Measurements from ENCODE around the gene OR10A6. TPM values are rescaled to one million over a fixed set of nuclear protein-coding genes. Genes with fewer than 3 reads are reported as not detected.

Gene OR10A6
- total and polyA plus RNA-seq, 2 of the 4 experiments (the other 2 are of a cell fraction) = 0.19 TPM; not detected in 1

GRCh38 chr11:7969756-7970646 is 38.9 kb upstream of the OR10A6 start:
- no TSS peak for BruUV-seq (replicated peaks)
- Histone ChIP-seq H3K79me1 (ENCODE audit: low read depth in 1 of 2, low read length in 2 of 2) (peaks cover 0 to 8% of the 10 kb centered on the region in 2 experiments; a peak in 2 of 4 replicates), H3K4ac (ENCODE audit: low read depth, low read length) (peak overlapping the region; percentile 66), H3K4me2 (ENCODE audit: low read depth, low read length) (no peak overlapping the region), H4K8ac (ENCODE audit: low read depth in 2 of 2, low read length in 2 of 2) (peak overlapping the region in 1 of 2 experiments; percentile 59; a peak in 2 of 4 replicates), H3K27me3 (ENCODE audit: control insufficient read depth, insufficient read depth, low read length) (no peaks in the 10 kb centered on the region), H3K9ac (ENCODE audit: low read depth, low read length) (no peak overlapping the region), H2BK15ac (ENCODE audit: low read depth, low read length) (peak overlapping the region; percentile 49; the same call in 1 of the 3 replicates), H3K27ac (ENCODE audit: insufficient read depth, low read length) (no peak overlapping the region), H4K91ac (ENCODE audit: insufficient read depth, low read depth, low read length) (no peak overlapping the region; the same call in 1 of the 2 replicates), H2BK5ac (ENCODE audit: low read depth, low read length, poor library complexity, severe bottlenecking) (peak overlapping the region; percentile 98), H3K18ac (ENCODE audit: low read depth, low read length) (peak overlapping the region; percentile 43; the same call in 1 of the 2 replicates), H3K9me1 (ENCODE audit: insufficient read depth, low read length) (peaks cover 9% of the 10 kb centered on the region), H4K20me1 (ENCODE audit: insufficient read depth, low read length) (no peaks in the 10 kb centered on the region), H2AK9ac (replicated peaks; ENCODE audit: low read depth, low read length, poor library complexity) (no peak overlapping the region), H2AK5ac (ENCODE audit: low read depth, low read length) (peak overlapping the region; percentile 49; the same call in 1 of the 2 replicates), H4K5ac (ENCODE audit: low read depth, low read length) (peak overlapping the region; percentile 46; the same call in 1 of the 2 replicates), H3K4me1 (ENCODE audit: control insufficient read depth, insufficient read depth, low read length) (peaks cover 28% of the 10 kb centered on the region), H3K56ac (ENCODE audit: extremely low read depth, insufficient read depth, low read length) (no peak overlapping the region), H3K9me3 (ENCODE audit: control insufficient read depth, insufficient read depth, low read length) (no peaks in the 10 kb centered on the region), H2BK120ac (ENCODE audit: low read depth, low read length) (peak overlapping the region; percentile 79), H3K23ac (ENCODE audit: low read depth, low read length) (no peak overlapping the region), H3K36me3 (ENCODE audit: control insufficient read depth, insufficient read depth, low read length) (no peaks in the 10 kb centered on the region), H3K14ac (replicated peaks; ENCODE audit: low read depth, low read length) (peak overlapping the region; percentile 55; the same call in 1 of the 2 replicates), H3K4me3 (ENCODE audit: insufficient read depth, low read depth, low read length) (no peak overlapping the region), H2AFZ (replicated peaks; ENCODE audit: low read length, poor library complexity) (peak overlapping the region; percentile 77), H2BK20ac (ENCODE audit: low read depth, low read length) (peak overlapping the region; percentile 15; the same call in 1 of the 2 replicates)
- dilution Hi-C loops (cut with HindIII; ENCODE audit: low sequenced_read_pairs, unreplicated experiment) (no loop called here), in situ Hi-C loops (cut with MboI; ENCODE audit: low sequenced_read_pairs) (no loop called here), intact Hi-C loops (cut with micrococcal nuclease) (loop anchor here (5.0 kb wide), 1 partner anchor 78 kb away; no protein-coding TSS in a partner anchor)
- no peak for ATAC-seq (ENCODE audit: low read depth)
- ChIA-PET CTCF (interaction anchor here (1.3 kb wide), 1 partner anchor 17 kb away, joined by 7 read pairs; the partner anchor contains the start of gene EIF3F), POLR2A (ENCODE audit: unreplicated experiment) (no interaction called here)
- WGBS, 2 experiments (ENCODE audit: extremely low coverage in 2 of 2, insufficient read length in 1 of 2) = no CpG with 5 or more reads among the region's 3 CpGs
- no peak for DNase-seq
- TF ChIP-seq FOS (IDR thresholded peaks at IDR 0.05; ENCODE audit: low read depth, low read length) (no peak), CHD1 (IDR thresholded peaks at IDR 0.05; ENCODE audit: low read depth, low read length) (no peak), BHLHE40 (IDR thresholded peaks at IDR 0.05; ENCODE audit: low read depth, low read length) (no peak), RCOR1 (IDR thresholded peaks at IDR 0.05; ENCODE audit: insufficient replicate concordance, low read length) (no peak), RFX5 (IDR thresholded peaks at IDR 0.05; ENCODE audit: low read depth, low read length) (no peak), NFE2L2 (IDR thresholded peaks at IDR 0.05; ENCODE audit: low read depth, low read length) (no peak), CTCF (conservative IDR thresholded peaks at IDR 0.05; ENCODE audit: low read depth, low read length) (no peak), SMC3 (IDR thresholded peaks at IDR 0.05; ENCODE audit: low read depth, low read length) (no peak), USF2 (IDR thresholded peaks at IDR 0.05; ENCODE audit: low read depth, low read length) (no peak), MAZ (IDR thresholded peaks at IDR 0.05; ENCODE audit: borderline replicate concordance, low read depth, low read length) (no peak), MAFK (IDR thresholded peaks at IDR 0.05; ENCODE audit: low read depth, low read length) (no peak), CEBPB (IDR thresholded peaks at IDR 0.05; ENCODE audit: low read depth, low read length) (no peak)
- TF ChIP-seq, protein P1, sequence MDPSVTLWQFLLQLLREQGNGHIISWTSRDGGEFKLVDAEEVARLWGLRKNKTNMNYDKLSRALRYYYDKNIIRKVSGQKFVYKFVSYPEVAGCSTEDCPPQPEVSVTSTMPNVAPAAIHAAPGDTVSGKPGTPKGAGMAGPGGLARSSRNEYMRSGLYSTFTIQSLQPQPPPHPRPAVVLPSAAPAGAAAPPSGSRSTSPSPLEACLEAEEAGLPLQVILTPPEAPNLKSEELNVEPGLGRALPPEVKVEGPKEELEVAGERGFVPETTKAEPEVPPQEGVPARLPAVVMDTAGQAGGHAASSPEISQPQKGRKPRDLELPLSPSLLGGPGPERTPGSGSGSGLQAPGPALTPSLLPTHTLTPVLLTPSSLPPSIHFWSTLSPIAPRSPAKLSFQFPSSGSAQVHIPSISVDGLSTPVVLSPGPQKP (IDR thresholded peaks at IDR 0.05; ENCODE audit: borderline replicate concordance, low read depth, low read length) = no peak

All from IMR-90 (cell line).